Naive B cell (primary cell): Measurements from ENCODE around the gene MDFI. TPM values are rescaled to one million over a fixed set of nuclear protein-coding genes. Genes with fewer than 3 reads are reported as not detected.

Source experiments
- ATAC-seq, 2 donors: fragments of 150-1000 bp; cut with Tn5 transposase; 2 replicates each; pipeline ENCODE4 v1.10.0; 2021; ENCODE audit warnings: low read depth in 2 of 2, mild to moderate bottlenecking in 2 of 2, moderate library complexity in 2 of 2
- DNase-seq: peaks from one replicate; pipeline ENCODE4 v3.0.0; 2022
- H3K27ac Mint-ChIP-seq, 6 donors: one replicate each; pipeline ENCODE4 v1.8.0; 2020 to 2022; ENCODE audit warnings: mild to moderate bottlenecking in 6 of 6, mixed read lengths in 6 of 6, moderate library complexity in 5 of 6, inconsistent platforms in 2 of 6
- H3K27me3 Mint-ChIP-seq, 3 donors: one replicate each; pipeline ENCODE4 v1.8.0; 2021 to 2022; ENCODE audit warnings: mixed read lengths in 3 of 3, mild to moderate bottlenecking in 1 of 3
- H3K36me3 Mint-ChIP-seq, 2 donors: one replicate each; pipeline ENCODE4 v1.8.0; 2020 to 2022; ENCODE audit warnings: mixed read lengths in 2 of 2, inconsistent platforms in 1 of 2, mild to moderate bottlenecking in 1 of 2
- H3K4me1 Mint-ChIP-seq, 3 donors: one replicate each; pipeline ENCODE4 v1.8.0; 2020 to 2022; ENCODE audit warnings: mixed read lengths in 3 of 3, inconsistent platforms in 1 of 3, mild to moderate bottlenecking in 1 of 3, moderate library complexity in 1 of 3
- H3K4me3 Mint-ChIP-seq, 8 donors: one replicate each; pipeline ENCODE4 v1.8.0; 2020 to 2022; ENCODE audit warnings: mild to moderate bottlenecking in 8 of 8, mixed read lengths in 8 of 8, moderate library complexity in 8 of 8, inconsistent platforms in 2 of 8
- H3K9me3 Mint-ChIP-seq, 7 donors: one replicate each; pipeline ENCODE4 v1.8.0; 2020 to 2022; ENCODE audit warnings: mixed read lengths in 7 of 7, mild to moderate bottlenecking in 5 of 7, inconsistent platforms in 2 of 7, moderate library complexity in 1 of 7
- polyA plus RNA-seq, 6 donors: library from polyadenylated mRNA; unstranded; fragments of 300-500 nt; fragmentation: Illumina TruSeq; gene quantifications; one replicate each; pipeline ENCODE4 v1.2.3, GENCODE V29; 2021; ENCODE audit warnings: low read depth in 6 of 6

The MDFI gene
- polyA plus RNA-seq, 6 donors from 2014 or later = not detected

DNA sequence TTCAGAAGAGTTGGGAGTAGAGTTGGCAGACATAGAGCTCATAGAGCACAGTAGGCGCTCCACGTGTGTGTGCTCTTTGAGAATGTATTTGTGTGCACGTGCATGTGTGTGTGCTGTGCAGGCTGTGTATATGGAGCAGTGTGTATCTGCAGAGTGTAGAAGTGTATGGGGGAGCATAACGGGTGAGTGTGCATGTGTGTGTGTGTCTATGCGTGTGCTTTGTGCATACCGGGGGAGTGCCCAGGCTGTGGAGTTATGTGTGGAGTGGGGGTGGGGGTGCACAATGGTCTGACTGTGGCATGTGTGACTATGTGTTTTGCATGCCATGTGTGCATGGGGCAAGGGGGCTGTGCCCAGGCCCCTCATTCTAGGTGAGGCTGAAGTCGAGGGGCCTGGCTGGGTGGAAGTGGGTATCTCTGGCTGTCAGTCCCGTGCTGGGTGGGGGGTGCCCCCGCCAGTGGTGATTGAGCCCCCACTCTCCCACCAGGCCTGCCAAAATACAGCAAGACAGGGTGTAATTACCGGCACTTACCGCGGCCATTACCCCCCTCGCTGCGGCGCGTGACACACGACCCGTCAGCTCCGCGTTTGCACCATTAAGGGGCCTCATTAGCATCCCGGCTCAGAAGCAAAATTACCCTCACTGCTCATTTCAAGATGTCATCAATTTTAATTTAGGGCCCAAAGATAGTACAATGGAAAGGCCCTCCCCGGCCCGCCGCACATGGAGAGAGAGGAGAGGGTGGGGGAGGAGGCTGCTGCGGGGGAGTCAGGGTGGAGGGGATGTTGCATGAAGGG lies 39.1 kb downstream of the MDFI start:
- H3K4me1 Mint-ChIP-seq = peaks cover 4 to 8% (median 7%) of the 10 kb centered on the region in 3 donors

DNA sequence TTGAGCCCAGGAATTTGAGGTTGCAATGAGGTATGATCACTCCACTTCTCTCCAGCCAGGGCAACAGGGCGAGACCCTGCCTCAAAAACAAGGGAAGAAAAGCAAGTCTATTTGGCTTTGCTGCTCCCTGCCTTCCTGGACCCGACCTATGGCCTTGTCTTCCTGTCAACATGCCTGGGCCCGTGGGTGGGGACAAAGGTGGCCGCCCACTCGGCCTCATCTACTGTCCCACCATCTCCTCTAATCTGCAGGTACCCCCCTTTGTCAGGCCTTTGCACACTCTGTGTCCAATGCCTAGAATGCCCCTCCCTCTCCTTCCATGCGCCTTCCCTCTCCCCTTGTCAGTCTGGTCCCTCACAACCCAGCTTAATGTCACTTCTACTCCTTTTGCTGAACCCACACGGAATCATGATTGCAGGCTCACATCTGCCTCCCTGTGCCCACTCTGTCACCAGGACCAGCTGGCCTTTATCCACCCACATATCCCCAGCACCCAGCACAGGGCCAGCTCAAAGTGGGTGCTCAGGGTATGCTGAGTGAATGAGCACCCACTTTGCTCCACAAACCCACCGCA lies 40.3 kb downstream of the MDFI start:
- peak overlapping the region in 1 of 6 donors; percentile 12 for H3K27ac Mint-ChIP-seq
- H3K36me3 Mint-ChIP-seq = no peaks in the 10 kb centered on the region
- DNase-seq (no peak), ATAC-seq (no peak)
- H3K4me3 Mint-ChIP-seq = no peak overlapping the region
- H3K27me3 Mint-ChIP-seq = peaks cover 6 to 26% (median 16%) of the 10 kb centered on the region in 3 donors
- H3K4me1 Mint-ChIP-seq = peaks cover 14 to 17% (median 16%) of the 10 kb centered on the region in 3 donors
- no peaks in the 10 kb centered on the region for H3K9me3 Mint-ChIP-seq

More for the DNA sequence above, 39.1 kb downstream of the MDFI start:
- no peak overlapping the region for H3K27ac Mint-ChIP-seq
- H3K27me3 Mint-ChIP-seq = peaks cover 6 to 35% (median 18%) of the 10 kb centered on the region in 3 donors
- H3K4me3 Mint-ChIP-seq = no peak overlapping the region
- ATAC-seq = no peak
- DNase-seq = no peak
- H3K9me3 Mint-ChIP-seq = no peaks in the 10 kb centered on the region
- H3K36me3 Mint-ChIP-seq = no peaks in the 10 kb centered on the region

DNA sequence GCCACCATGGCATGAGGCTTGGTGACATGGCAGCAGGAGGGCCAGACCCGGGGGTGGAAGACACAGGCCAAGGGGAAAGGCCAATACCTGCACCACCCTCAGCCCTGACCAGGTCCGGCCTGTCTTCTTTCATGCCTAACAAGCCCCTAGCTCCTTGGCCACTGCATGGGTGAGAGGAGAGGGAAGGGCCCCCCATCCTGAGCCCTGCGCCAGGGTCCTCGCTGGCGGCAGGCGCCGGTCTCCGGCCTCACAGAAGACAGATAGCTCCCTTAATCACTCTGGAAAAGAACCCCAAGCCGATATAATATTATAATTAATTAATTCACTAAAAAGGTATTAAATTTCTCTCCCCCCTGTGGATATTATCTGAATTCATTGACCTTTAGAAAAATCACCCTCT lies 41.4 kb downstream of the MDFI start:
- no peak overlapping the region for H3K27ac Mint-ChIP-seq
- DNase-seq (no peak), ATAC-seq (no peak)
- peaks cover 6 to 20% (median 8%) of the 10 kb centered on the region in 3 donors for H3K27me3 Mint-ChIP-seq
- no peaks in the 10 kb centered on the region for H3K36me3 Mint-ChIP-seq
- H3K9me3 Mint-ChIP-seq = no peaks in the 10 kb centered on the region
- peaks cover 18 to 23% (median 20%) of the 10 kb centered on the region in 3 donors for H3K4me1 Mint-ChIP-seq
- H3K4me3 Mint-ChIP-seq = no peak overlapping the region

DNA sequence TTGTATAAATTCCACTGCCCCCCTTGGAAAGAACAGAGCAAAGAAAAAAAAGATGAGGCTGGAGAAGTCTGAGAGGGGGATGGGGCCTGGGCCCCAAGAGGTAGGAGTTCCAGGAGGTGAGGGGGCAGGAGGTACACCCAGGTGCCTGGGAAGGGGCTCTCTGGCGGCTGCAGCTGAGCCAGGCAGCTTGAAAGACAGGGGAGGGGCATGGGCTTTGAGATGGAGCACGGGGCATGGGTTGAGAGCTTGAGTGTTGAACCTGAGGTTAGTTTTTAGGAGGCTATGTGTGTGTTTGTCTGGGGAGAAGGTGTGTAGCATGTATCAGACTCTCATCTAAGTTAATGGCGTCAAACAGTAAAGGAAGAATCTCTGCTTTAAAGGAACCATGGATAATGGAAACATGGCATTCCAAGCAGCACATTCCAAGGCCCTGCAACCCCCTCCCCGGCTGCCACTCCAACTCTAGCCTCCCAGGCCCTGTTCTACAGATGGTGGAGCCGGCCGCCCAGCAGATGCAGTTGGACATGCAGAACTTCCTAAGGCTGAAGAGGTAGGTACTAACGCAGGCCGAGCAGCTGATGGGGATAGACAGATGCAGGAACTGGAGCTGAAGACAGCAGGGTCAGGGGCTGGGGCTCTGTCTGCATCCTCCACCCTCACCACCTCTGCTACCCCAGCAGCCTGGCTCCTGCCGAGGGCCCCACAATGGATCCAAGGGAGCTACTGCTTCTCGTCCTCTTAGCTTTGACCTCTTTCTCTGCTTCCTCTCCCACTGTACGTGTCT lies 42.1 kb downstream of the MDFI start:
- H3K27me3 Mint-ChIP-seq = peaks cover 6 to 18% (median 6%) of the 10 kb centered on the region in 3 donors
- peaks cover 18 to 23% (median 20%) of the 10 kb centered on the region in 3 donors for H3K4me1 Mint-ChIP-seq
- H3K4me3 Mint-ChIP-seq = peak overlapping the region in 1 of 8 donors; percentile 24
- no peaks in the 10 kb centered on the region for H3K9me3 Mint-ChIP-seq
- H3K27ac Mint-ChIP-seq = peak overlapping the region in 1 of 6 donors; percentile 1
- ATAC-seq (no peak), DNase-seq (no peak)
- no peaks in the 10 kb centered on the region for H3K36me3 Mint-ChIP-seq

DNA sequence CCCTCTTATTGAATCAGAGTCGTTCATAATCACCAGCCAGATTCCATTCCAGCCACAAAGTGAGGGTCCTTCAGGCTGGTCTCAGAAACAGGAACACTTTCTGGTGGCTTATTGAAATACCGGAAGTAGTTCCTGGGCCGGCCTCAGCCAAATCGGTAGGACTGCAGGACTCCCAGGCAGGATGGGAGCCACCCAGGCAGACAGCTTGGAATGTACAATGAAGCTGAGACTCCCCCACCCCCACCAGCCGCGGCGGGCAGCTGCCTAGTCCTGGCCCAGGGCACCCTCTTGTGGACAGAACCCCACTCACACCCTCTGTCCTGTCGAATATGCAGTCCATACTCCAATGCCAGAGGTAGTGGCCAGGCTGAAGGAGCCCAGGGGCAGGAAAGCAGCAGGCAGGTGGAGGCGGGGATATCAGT lies 43.8 kb downstream of the MDFI start:
- Mint-ChIP-seq H3K4me3 (peak overlapping the region in 7 of 8 donors; percentile 77 to 88 (median 83)), H3K9me3 (no peaks in the 10 kb centered on the region), H3K4me1 (peaks cover 16 to 23% (median 20%) of the 10 kb centered on the region in 3 donors), H3K36me3 (no peaks in the 10 kb centered on the region), H3K27ac (peak overlapping the region in 3 of 6 donors; percentile 21 to 77 (median 69)), H3K27me3 (peaks cover 0 to 2% (median 0%) of the 10 kb centered on the region in 3 donors)
- peak; percentile 72 for DNase-seq
- ATAC-seq = peak; percentile 69 to 71

DNA sequence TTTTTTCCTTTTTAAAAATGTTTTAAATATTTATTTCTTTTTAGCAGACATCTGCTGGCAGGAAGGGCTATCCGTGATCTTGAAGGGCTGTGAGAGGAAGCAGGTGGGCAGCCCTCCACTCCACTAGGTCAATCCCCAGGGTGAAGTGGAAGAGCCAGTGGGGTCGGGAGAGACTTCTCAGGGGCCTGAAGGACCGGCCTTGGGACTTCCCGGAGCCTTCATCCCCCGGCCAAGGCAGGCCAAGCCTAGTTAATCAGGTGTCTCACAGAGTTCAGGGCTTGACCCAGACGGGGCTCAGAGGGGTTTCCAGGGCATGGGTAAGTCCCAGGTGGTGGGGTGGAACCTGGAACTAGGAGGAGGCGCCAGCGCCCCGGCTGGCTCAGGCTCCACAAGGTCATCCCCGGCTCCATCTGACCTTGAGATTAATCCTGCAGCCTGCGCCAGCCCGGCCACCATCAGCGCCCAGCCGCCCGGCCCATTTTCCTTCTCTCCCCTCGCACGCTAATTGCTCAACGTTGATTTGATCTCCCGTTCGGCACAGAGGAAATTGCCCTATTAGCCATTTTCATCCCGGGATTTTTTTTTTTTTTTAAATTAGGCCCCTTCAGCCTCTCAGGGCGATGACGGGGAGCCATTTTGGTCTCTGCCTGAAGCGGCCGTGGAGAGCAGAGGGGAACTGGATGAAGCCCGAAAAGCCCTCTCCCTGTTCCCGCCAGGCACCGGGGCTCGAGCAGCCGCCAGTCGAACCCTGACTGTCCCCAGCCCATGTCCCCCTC lies 44.4 kb downstream of the MDFI start:
- ATAC-seq (peak; percentile 2 to 6), DNase-seq (no peak)
- no peaks in the 10 kb centered on the region for H3K27me3 Mint-ChIP-seq

DNA sequence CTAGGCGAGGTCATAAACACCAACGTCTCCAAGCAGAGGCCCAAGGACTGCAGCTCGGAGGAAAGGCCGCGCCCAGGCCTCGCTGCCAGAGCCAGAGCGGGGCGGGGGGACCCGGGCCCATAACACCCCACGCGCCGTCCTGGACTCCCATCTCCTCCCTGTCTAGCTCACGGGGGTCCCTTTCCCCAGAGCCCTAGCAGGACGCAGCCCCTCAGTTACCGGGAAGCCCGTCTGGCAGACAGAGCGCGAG lies 44.9 kb downstream of the MDFI start:
- peaks cover 16 to 24% (median 22%) of the 10 kb centered on the region in 3 donors for H3K4me1 Mint-ChIP-seq
- H3K27me3 Mint-ChIP-seq = no peaks in the 10 kb centered on the region
- ATAC-seq (peak in 1 of 2 donors; percentile 4), DNase-seq (no peak)
- peak overlapping the region; percentile 77 to 88 (median 84) for H3K4me3 Mint-ChIP-seq
- no peaks in the 10 kb centered on the region for H3K9me3 Mint-ChIP-seq
- H3K27ac Mint-ChIP-seq = peak overlapping the region in 4 of 6 donors; percentile 75 to 94 (median 82)
- no peaks in the 10 kb centered on the region for H3K36me3 Mint-ChIP-seq

More for the DNA sequence above, 44.4 kb downstream of the MDFI start:
- Mint-ChIP-seq H3K9me3 (no peaks in the 10 kb centered on the region), H3K4me1 (peaks cover 14 to 23% (median 20%) of the 10 kb centered on the region in 3 donors), H3K27ac (peak overlapping the region in 4 of 6 donors; percentile 21 to 77 (median 64)), H3K36me3 (no peaks in the 10 kb centered on the region), H3K4me3 (peak overlapping the region; percentile 77 to 88 (median 84))

DNA sequence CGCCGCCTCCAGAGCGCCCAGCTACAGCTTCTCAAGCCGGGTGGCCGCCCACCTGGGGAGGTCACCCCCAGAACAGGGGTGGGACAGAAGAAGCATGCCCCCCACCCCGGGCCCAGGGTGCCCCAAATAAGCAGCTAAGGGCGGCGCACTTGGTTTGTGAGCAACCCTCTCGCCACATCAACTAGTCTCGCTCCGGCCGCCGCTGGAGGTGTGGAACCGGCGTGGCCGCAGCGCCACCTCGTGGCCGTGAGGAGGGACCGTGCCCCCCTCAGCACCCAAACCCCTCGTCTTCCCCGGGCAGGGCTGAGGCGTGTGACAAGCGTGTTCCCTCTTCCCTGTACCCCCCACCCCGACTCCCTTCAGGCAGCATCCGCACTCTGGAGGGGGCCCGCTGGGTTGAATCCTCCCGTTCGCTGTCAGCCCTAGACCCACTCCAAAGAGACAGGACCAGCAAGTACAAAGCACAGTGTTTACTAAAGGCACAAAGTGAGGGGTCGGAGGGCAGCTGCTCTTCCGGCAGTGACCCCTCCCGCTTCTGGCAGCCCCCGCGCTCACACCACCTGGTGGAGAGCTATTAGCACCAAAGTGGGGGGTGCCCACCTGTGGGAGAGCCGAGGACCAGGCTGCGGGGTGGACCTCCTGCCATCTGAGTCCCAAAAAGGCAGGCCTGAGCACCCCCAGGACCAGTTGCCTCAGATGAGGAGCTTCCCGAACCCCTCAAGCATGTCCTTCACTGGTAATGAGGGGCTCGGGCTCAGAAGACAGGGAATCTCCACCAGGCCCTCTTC lies 45.4 kb downstream of the MDFI start:
- DNase-seq (peak; percentile 77), ATAC-seq (peak; percentile 89 to 90)
- H3K36me3 Mint-ChIP-seq = no peaks in the 10 kb centered on the region
- peak overlapping the region in 4 of 6 donors; percentile 75 to 94 (median 82) for H3K27ac Mint-ChIP-seq
- H3K27me3 Mint-ChIP-seq = no peaks in the 10 kb centered on the region
- H3K9me3 Mint-ChIP-seq = no peaks in the 10 kb centered on the region
- H3K4me3 Mint-ChIP-seq = peak overlapping the region; percentile 77 to 88 (median 84)
- peaks cover 18 to 25% (median 25%) of the 10 kb centered on the region in 3 donors for H3K4me1 Mint-ChIP-seq

DNA sequence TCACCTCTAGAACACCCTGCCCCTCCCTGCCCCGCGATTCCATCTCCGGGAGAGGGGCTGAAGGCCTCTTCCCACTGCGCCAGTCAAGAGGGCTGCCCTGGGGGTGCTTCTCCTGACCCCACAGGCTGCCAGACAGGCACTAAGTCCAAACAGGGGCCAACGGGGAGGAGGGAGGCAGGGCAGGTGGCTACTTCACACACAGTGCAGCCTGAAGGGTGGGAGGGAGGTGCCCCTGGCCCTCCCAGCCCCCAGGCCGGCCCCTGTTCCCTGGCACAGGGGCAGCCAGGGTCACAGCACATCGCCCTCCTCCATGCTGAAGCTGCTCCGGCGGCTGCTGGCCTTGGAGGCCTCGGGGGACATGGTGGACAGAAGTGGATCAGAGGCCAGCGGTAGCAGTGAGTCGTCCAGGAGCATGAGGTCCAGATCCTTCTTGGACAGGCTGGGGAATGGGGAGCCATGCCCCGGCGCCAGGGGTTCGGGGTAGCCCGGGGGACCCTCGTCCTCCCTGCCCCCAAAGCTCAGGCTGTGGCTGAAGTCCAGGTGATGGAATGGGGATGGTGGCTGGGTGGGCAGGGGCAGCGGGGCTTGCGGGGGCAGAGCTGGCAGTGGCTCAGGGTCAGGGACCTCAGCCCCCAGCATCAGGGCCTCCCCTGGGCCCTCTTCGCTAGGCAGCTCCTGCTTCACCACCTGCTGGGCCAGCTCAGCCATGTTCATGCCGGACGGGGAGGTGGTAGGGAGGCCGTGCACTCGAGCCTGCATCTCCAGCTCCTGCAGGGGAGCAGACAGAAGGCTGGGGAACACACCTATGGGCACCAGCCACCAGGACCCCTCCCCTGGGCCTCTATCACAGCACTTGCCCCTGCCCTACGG lies 46.3 kb downstream of the MDFI start:
- H3K4me1 Mint-ChIP-seq = peaks cover 21 to 31% (median 30%) of the 10 kb centered on the region in 3 donors
- peak overlapping the region in 4 of 8 donors; percentile 24 to 85 (median 60) for H3K4me3 Mint-ChIP-seq
- no peaks in the 10 kb centered on the region for H3K27me3 Mint-ChIP-seq
- no peak for DNase-seq
- H3K9me3 Mint-ChIP-seq = no peaks in the 10 kb centered on the region
- H3K36me3 Mint-ChIP-seq = no peaks in the 10 kb centered on the region
- peak overlapping the region in 3 of 6 donors; percentile 65 to 77 (median 76) for H3K27ac Mint-ChIP-seq
- ATAC-seq = no peak

DNA sequence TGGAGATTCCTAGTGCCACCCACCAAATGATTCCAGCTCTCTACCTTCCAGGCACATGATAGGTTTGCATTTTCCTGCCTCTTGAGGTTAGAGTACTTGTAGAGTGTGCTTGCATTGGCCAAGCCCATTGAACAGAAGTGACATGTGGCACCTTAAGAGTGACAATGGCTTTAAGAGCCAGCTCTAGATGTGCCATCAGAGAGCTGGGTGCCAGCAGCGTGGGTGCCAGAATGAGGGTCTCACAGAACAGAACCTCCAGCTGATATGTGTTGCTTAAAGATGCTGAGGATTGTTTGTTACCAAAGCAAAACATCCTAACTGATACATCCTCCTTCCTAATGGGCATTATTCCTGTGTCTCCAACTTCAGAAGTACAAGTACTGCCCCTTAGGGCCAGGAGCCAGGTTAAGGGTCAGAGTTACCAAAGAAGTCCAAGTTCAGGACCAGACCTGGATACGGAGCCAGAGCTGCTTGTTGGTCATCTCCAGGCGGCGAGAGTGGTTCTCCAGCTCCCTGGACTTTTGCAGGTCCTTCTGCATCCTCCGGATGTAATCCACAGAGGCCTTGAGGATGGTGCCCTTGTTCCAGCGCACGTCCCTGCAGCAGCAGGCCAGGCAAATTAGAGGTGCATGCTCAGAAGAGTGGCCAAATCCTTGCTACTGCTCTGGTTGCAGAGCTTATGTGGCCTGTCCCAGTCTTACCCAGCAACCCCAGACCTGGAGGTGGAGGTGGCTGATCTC lies 47.5 kb downstream of the MDFI start:
- Mint-ChIP-seq H3K27me3 (no peaks in the 10 kb centered on the region), H3K36me3 (no peaks in the 10 kb centered on the region), H3K9me3 (no peaks in the 10 kb centered on the region), H3K4me3 (peak overlapping the region in 1 of 8 donors; percentile 24), H3K27ac (peak overlapping the region in 2 of 6 donors; percentile 50 to 76), H3K4me1 (peaks cover 26 to 42% (median 40%) of the 10 kb centered on the region in 3 donors)
- DNase-seq (no peak), ATAC-seq (no peak)
